Breast epithelium (tissue), 3 donors: ENCODE results near the gene KIAA0753.

Experiments used
- POLR2AphosphoS5 ChIP-seq, 3 donors: sonication (generic); formaldehyde crosslinking; IDR thresholded peaks; one replicate each; pipeline ENCODE4 v1.6.1; 2017; ENCODE audit warnings: antibody characterized with exemption in 3 of 3
- TF ChIP-seq, protein P1 (sequence below), 3 donors: fragments of 450-650 bp; IDR thresholded peaks; one replicate each; pipeline ENCODE4 v1.5.1; 2016 to 2017; ENCODE audit warnings: antibody characterized with exemption in 3 of 3, mild to moderate bottlenecking in 3 of 3, moderate library complexity in 3 of 3

DNA sequence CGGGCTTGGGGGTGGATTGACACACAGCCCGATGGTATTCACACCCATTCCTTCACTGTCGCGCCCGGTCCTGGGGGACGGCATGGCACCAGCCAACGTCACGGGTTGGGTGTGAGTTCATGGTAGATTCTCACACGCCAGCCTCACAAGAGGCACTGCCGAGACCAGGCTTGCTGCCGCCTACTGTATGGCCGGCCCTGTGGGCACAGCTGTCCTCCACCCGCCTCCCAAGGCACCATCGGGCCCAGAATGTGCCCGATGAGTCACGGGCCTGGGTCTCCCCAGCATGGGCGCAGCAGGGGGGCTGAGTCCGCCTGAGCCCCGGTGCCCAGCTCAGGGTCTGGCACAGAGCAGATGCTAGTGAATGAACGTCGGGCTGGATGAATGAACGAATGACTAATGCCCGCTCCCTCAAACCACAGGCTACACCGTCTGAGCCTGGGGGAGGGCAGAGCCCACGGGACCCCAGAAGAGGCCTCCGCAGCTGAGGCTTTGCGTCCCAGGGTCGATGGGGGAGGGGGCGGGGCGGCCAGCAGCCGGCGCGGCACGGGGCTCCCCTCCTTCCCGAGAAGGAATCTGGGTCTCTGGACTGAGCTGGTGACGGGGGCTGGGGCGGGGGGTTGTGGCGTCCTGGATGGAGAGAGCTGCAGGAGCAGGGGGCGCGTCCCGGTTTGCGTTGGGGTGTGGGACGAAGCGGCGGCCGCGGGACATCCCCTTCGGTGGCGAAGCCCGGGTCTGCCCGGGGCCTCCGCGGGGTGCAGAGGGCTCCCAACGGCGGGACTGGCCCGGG, 85.0 kb downstream of the KIAA0753 start:
- TF ChIP-seq, protein P1, sequence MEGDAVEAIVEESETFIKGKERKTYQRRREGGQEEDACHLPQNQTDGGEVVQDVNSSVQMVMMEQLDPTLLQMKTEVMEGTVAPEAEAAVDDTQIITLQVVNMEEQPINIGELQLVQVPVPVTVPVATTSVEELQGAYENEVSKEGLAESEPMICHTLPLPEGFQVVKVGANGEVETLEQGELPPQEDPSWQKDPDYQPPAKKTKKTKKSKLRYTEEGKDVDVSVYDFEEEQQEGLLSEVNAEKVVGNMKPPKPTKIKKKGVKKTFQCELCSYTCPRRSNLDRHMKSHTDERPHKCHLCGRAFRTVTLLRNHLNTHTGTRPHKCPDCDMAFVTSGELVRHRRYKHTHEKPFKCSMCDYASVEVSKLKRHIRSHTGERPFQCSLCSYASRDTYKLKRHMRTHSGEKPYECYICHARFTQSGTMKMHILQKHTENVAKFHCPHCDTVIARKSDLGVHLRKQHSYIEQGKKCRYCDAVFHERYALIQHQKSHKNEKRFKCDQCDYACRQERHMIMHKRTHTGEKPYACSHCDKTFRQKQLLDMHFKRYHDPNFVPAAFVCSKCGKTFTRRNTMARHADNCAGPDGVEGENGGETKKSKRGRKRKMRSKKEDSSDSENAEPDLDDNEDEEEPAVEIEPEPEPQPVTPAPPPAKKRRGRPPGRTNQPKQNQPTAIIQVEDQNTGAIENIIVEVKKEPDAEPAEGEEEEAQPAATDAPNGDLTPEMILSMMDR (IDR thresholded peaks at IDR 0.05) = no peak
- no peak for TF ChIP-seq POLR2AphosphoS5 (IDR thresholded peaks at IDR 0.05)
